GM13977 (cell line): ENCODE results near the gene ALLC.
"Not testable (repeated sequence)": the region's sequence is repeated elsewhere in the genome, so short reads cannot be mapped to it uniquely, and the experiment has no call there.

Experiments
- DNase-seq: peaks from one replicate; pipeline ENCODE4 v3.0.0; 2012; ENCODE audit warnings: low spot score
- in situ Hi-C: fragments of 300-500 bp; cut with MboI; formaldehyde crosslinking; loops from one replicate; pipeline ENCODE4 v1.12.0; 2022; ENCODE audit warnings: low sequenced_read_pairs, low pct_unique_long_range_greater_than_20kb, mixed read lengths, inconsistent platforms; ENCODE audit not compliant: unreplicated experiment
- TF ChIP-seq, protein P1 (sequence below): IDR thresholded peaks from 2 replicates; pipeline ENCODE4 v1.5.1; 2012; ENCODE audit warnings: mild to moderate bottlenecking, control low read depth; ENCODE audit not compliant: insufficient read depth; ENCODE audit errors: extremely low read depth, missing control alignments

The ALLC gene

DNA sequence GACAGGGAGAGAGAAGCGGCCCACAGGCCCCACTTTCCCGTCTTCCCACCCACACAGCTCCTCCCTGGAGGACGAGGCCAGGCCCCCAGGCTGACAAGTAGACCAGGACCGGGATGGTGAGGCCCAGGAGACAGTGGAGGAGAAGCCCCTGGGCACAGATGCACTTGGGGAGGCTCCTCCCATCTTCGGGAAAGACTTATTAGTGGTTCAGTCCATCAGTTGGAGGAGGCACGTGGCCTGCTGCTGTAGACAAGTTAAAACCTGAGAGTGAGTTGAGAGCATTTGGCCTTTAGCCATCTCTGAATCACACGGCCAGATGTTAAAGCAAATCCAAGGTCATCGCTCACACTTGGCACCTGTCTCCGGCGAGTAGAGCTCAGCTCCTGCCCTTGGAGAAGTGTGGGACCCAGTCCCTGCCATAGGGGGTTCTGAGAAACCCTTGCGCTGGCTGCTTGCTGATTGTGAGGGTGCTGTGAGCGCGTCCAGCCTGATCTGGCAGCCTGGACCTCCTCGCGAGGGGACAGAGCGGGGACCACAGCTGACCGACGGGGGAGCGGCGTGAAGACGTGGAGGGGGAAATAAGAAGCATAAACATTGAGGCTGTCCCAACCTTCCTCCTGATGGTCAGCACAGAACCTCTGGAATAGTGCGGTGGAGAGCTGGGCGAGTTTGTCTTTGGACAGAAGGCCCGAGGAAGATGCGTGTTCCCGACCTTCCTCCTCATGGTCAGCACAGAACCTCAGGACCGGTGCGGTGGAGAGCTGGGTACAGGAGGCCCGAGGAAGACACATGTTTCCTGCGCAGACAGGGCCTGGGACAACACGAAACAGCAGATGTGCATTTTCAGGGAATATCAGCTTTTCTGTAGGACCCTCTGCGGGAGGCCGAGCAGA is 24.7 kb upstream of the ALLC start:
- DNase-seq, result no peak
- in situ Hi-C loops, result no loop called here

DNA sequence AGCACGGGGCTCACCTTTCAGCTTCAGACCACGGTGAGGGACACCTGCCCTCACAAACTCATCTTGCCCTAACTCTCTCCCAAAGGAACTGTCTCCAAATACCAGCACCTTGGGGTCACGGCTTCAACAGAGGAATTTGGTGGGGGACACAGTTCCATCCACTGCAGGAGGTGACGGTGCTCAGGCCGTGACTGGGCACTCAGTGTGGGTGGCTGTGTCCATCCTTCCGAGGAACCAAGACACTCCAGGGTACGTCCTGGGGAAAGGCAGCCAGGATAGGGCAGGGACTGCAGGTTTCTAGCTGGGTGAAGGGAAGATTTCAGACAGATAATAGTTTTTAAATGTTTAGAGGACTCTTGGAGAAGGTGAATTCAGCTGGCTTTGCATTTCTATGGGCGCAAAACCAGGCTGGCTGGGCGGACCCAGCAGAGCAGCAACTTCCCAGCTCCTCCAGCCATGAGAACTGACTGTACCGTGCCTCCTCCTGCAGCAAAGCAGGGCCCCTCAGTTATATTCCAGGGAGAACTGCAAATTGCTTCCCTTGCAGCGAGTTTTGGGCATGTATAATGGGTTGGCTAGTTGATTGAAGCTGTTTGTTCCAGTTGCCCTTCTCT is 23.9 kb upstream of the ALLC start:
- in situ Hi-C loops, result no loop called here
- no peak for DNase-seq
- TF ChIP-seq, protein P1, sequence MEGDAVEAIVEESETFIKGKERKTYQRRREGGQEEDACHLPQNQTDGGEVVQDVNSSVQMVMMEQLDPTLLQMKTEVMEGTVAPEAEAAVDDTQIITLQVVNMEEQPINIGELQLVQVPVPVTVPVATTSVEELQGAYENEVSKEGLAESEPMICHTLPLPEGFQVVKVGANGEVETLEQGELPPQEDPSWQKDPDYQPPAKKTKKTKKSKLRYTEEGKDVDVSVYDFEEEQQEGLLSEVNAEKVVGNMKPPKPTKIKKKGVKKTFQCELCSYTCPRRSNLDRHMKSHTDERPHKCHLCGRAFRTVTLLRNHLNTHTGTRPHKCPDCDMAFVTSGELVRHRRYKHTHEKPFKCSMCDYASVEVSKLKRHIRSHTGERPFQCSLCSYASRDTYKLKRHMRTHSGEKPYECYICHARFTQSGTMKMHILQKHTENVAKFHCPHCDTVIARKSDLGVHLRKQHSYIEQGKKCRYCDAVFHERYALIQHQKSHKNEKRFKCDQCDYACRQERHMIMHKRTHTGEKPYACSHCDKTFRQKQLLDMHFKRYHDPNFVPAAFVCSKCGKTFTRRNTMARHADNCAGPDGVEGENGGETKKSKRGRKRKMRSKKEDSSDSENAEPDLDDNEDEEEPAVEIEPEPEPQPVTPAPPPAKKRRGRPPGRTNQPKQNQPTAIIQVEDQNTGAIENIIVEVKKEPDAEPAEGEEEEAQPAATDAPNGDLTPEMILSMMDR, result no peak

More for the DNA sequence above, 24.7 kb upstream of the ALLC start:
- TF ChIP-seq, protein P1, result no peak

DNA sequence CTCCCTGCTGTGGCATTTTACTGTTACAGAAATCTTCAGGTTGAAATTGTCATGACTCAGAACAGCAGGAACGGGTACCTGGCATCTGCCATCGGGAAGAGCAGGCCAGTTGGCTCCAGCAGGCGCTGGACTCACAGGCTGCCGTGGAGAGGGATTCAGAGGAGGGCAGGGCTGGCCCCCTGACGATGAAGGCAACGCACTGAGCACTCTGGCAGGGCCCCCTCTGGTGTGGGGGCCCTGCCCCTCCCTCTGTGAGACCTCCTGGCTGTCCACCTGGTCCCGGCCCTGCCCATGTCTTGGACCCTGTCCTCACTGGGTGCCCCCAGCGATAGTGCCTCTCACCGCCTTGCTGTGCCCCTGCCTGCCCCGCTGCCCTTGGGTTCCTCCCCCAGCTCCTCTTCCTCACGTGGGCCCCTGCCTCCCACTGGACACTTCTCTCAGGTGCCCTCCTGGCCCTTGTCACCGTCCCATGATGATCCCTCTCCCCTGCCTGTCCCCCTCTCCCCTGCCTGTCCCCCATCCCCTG is 23.3 kb upstream of the ALLC start:
- DNase-seq, result no peak
- in situ Hi-C loops, result no loop called here
- TF ChIP-seq, protein P1, result no peak

DNA sequence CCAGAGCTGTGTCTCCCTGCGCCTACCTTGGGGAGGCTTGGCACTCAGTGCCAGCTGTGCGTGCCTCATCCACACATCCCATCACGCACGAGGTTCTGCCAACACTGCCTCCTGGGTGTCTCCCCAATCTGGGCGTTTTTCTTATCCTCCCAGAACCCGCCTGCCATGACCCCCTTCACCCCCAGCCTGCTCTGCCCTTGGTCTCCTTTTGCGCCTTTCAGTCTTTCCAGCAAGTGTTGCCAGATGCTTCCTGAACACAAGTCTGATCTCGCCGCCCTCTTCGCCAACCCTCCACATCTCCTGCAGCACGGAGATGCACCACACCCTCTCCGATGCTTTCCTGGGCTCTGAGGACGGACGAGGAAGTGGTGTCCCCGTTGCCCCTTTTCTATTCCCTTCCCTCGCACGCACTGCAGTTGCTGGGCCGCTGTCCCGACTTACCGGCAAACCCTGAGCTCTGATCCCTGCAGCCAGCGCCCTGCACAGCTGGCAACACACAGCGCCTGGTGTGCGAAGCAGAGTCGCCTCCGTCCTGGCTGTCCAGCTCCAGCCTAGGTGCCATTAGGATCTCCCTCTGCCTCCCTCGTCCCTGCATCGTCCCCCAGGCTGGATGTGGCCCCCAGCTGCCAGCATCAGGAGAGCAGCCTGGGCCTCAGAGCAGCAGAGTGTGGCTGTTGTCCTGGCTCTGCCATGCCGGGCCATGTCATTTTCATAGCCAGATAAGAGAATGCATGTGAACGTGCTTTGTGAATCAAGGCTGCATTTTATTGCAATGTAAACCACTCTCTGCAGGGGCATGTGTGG is 22.6 kb upstream of the ALLC start:
- in situ Hi-C loops, result no loop called here
- DNase-seq, result no peak
- TF ChIP-seq, protein P1, result no peak

DNA sequence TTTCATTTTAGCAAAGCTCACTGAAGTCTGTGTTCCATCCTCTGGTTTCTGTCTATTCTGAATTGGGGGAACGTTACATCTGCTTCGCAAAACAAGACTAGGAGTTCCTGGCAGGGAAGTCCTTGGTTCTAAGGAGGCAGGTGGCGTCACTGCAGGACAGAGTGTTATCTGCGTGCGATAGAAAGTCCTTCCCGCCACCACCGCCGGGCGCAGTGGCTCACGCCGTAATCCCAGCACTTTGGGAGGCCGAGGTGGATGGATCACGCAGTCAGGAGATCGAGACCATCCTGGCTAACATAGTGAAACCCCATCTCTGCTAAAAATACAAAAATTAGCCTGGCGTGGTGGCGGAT is 22.0 kb upstream of the ALLC start:
- in situ Hi-C loops, DNase-seq: not testable (repeated sequence)

DNA sequence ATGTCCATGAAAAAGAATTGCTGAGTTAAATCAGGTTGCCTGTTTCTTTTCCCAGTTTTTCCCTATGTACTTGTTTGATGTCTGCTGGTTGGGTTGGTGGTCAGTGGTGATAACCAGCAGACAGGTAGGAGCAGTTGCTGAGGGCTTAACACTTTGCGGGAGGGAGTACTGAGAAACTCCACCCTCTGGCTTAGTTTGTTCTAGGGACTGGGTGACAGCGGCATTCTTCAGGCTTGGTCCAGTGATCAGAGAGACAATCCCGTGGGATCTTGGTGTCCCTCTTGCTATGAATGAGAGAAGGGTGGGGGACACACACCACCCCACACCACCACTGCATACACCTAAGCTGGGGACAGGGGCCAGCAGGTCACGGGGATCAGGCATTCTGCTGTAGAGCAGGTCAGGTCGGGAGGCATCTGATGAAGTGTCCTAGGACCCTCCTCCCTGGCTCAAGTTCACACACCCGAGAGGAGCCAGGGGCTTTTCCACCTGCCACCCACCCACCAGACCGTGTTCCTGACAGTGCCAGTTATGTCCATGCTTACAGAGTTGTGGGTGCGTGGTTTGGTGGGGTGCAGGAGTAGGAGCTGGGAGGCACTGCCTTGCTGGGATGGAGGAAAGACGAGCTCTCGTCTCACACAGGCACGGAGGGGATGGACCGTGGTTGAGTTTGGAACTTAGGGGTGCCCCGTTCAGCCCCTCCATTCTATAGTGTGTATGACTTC is 21.3 kb upstream of the ALLC start:
- TF ChIP-seq, protein P1, result no peak
- in situ Hi-C loops, result no loop called here
- no peak for DNase-seq
